Fibroblast of the aortic adventitia (primary cell): Measurements from ENCODE around the gene THRAP3. TPM values are rescaled to one million over a fixed set of nuclear protein-coding genes. Genes with fewer than 3 reads are reported as not detected.
A peak's percentile ranks its signal among the peaks of the same experiment; 100 is the strongest.

ENCODE experiments used
- DNase-seq: peaks from one replicate; pipeline ENCODE4 v3.0.0-alpha.2; 2010; ENCODE audit warnings: low read depth
- H3K4me3 ChIP-seq: 2 replicates; pipeline ENCODE4 v1.5.1; 2011; ENCODE audit warnings: low read depth, mild to moderate bottlenecking, control low read depth, low read length, moderate library complexity
- total RNA-seq: library from RNA; depleted of rRNA; stranded (reverse); fragments of >200 nt; gene quantifications from 2 replicates; pipeline ENCODE4 v1.2.3, GENCODE V29; 2012; ENCODE audit warnings: low replicate concordance
- TF ChIP-seq, protein P1 (sequence below): IDR thresholded peaks from 2 replicates; pipeline ENCODE4 v1.5.1; 2011; ENCODE audit warnings: mild to moderate bottlenecking, low read length, control low read depth, inconsistent platforms; ENCODE audit not compliant: insufficient read depth

The THRAP3 gene
- total RNA-seq, 1 donor, result 130 TPM

GRCh38 chr1:36326499-36326898, 102.3 kb downstream of the THRAP3 start:
- TF ChIP-seq, protein P1, sequence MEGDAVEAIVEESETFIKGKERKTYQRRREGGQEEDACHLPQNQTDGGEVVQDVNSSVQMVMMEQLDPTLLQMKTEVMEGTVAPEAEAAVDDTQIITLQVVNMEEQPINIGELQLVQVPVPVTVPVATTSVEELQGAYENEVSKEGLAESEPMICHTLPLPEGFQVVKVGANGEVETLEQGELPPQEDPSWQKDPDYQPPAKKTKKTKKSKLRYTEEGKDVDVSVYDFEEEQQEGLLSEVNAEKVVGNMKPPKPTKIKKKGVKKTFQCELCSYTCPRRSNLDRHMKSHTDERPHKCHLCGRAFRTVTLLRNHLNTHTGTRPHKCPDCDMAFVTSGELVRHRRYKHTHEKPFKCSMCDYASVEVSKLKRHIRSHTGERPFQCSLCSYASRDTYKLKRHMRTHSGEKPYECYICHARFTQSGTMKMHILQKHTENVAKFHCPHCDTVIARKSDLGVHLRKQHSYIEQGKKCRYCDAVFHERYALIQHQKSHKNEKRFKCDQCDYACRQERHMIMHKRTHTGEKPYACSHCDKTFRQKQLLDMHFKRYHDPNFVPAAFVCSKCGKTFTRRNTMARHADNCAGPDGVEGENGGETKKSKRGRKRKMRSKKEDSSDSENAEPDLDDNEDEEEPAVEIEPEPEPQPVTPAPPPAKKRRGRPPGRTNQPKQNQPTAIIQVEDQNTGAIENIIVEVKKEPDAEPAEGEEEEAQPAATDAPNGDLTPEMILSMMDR, result no peak
- H3K4me3 ChIP-seq, result no peak overlapping the region
- no peak for DNase-seq

DNA sequence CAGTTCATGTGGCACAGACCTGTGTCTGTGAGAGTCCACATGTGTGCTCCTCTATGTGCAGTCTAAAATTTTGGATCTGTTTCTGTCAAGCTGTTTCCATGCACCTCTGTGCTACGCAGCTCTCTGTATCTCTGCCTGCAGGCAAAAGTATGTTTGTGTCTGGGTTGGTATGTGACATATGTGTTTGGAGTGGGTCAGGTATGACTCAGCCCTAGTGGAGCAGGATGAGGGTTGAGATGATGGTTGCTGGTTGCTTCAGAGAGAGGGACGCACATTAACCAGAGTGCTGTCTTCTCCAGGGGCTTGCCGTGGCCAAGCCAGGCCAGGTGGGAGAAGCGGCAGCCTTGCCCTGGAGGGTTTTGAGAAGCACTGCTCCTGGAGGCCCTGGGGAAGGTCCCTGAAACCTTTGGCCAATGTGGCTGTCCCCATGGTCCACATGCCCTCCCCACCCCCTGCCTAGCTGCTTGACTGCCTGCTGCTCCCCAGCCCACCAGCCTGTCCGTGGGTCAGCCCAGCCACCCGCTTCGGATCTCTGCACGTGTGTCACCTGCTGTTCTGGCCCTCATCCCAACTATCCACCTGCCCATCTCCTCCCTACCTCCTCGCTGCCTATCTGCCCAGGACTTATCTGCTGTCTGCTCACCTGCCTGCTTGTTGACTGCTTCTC, 103.3 kb downstream of the THRAP3 start:
- peak; percentile 34 for DNase-seq
- no peak overlapping the region for H3K4me3 ChIP-seq
- TF ChIP-seq, protein P1, result no peak

GRCh38 chr1:36328088-36328480, 103.8 kb downstream of the THRAP3 start:
- TF ChIP-seq, protein P1, result no peak
- no peak for DNase-seq
- H3K4me3 ChIP-seq, result no peak overlapping the region

GRCh38 chr1:36328713-36329112, 104.5 kb downstream of the THRAP3 start:
- TF ChIP-seq, protein P1, result no peak
- H3K4me3 ChIP-seq, result no peak overlapping the region
- DNase-seq, result peak; percentile 45

- no peak for DNase-seq
- TF ChIP-seq, protein P1, result no peak
- H3K4me3 ChIP-seq, result no peak overlapping the region
Observed at GRCh38 chr1:36329817-36330216, 105.6 kb downstream of the THRAP3 start.

GRCh38 chr1:36330940-36331339, 106.7 kb downstream of the THRAP3 start:
- no peak for DNase-seq
- H3K4me3 ChIP-seq, result no peak overlapping the region
- TF ChIP-seq, protein P1, result no peak

DNA sequence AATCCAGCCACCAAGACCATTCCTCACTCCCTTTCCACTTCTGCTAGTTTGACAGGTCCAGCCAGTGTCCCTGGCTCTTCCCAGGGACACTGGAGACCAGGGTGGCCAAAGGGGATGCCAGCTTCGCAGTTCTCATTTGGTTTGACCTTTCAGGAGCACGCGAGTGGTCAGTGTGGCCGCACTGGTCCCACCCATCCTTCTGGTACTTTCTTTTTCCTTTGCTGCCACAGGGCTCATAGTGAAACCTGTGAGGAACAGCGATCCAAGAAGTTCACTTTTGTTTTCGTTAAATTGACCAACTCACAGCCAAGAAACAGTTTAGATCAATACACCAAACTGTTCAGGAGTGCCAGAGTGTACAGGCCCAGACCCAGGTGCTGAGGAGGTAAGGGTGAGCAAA, 113.6 kb downstream of the THRAP3 start:
- no peak for DNase-seq
- H3K4me3 ChIP-seq, result no peak overlapping the region
- TF ChIP-seq, protein P1, result no peak
